DND-41 (cell line): Measurements from ENCODE around the gene MAP3K10.

Experiments used
- ATAC-seq: fragments of 200-7000 bp; cut with Tn5 transposase; 3 replicates; pipeline ENCODE4 v1.9.1; 2021; ENCODE audit warnings: low read depth; ENCODE audit not compliant: insufficient read depth
- DNase-seq: peaks from one replicate; pipeline ENCODE4 v3.0.0-alpha.2; 2020
- H2AFZ ChIP-seq: 2 replicates; pipeline ENCODE4 v1.6.0; 2012; ENCODE audit warnings: low read depth, low read length
- H3K27ac ChIP-seq: 2 replicates; pipeline ENCODE4 v1.5.1; 2012; ENCODE audit warnings: low read length, inconsistent platforms
- H3K27me3 ChIP-seq: fragments of 200-600 bp; sonication (generic); 2 replicates; pipeline ENCODE4 v1.6.0; 2012; ENCODE audit warnings: low read length, mild to moderate bottlenecking, inconsistent platforms; ENCODE audit not compliant: insufficient read depth, poor library complexity
- H3K36me3 ChIP-seq: 2 replicates; pipeline ENCODE4 v1.5.1; 2012; ENCODE audit warnings: low read length, inconsistent platforms; ENCODE audit not compliant: insufficient read depth
- H3K4me1 ChIP-seq: 2 replicates; pipeline ENCODE4 v1.5.1; 2012; ENCODE audit warnings: mild to moderate bottlenecking, low read length; ENCODE audit not compliant: insufficient read depth
- H3K4me2 ChIP-seq: 2 replicates; pipeline ENCODE4 v1.6.0; 2012; ENCODE audit warnings: mild to moderate bottlenecking, moderate library complexity, low read length, inconsistent platforms; ENCODE audit not compliant: insufficient read depth
- H3K4me3 ChIP-seq, 2 experiments: fragments of 200-600 bp in 1 of 2; shearing (Covaris generic) in 1 of 2; 2 replicates each; pipeline ENCODE4 v1.5.1; 2012 to 2016; ENCODE audit warnings: inconsistent platforms in 2 of 2, low read length in 2 of 2, mild to moderate bottlenecking in 2 of 2, low read depth in 1 of 2, moderate library complexity in 1 of 2
- H3K79me2 ChIP-seq: 2 replicates; pipeline ENCODE4 v1.6.0; 2012; ENCODE audit warnings: low read length, inconsistent platforms; ENCODE audit not compliant: insufficient read depth
- H3K9ac ChIP-seq: 2 replicates; pipeline ENCODE4 v1.6.0; 2012; ENCODE audit warnings: low read depth, mild to moderate bottlenecking, inconsistent platforms, low read length, moderate library complexity
- H3K9me3 ChIP-seq: 2 replicates; pipeline ENCODE4 v1.5.1; 2012; ENCODE audit warnings: low read length, moderate library complexity, mild to moderate bottlenecking, inconsistent platforms; ENCODE audit not compliant: insufficient read depth, severe bottlenecking
- H4K20me1 ChIP-seq: 2 replicates; pipeline ENCODE4 v1.6.0; 2012; ENCODE audit warnings: low read length; ENCODE audit not compliant: insufficient read depth
- CTCF ChIP-seq: IDR thresholded peaks from 2 replicates; pipeline ENCODE4 v1.5.1; 2012; ENCODE audit warnings: borderline replicate concordance, low read length, moderate library complexity, mild to moderate bottlenecking; ENCODE audit not compliant: poor library complexity, severe bottlenecking; ENCODE audit errors: extremely low read depth
- EZH2 ChIP-seq: IDR thresholded peaks from 3 replicates; pipeline ENCODE4 v1.6.1; 2012; ENCODE audit warnings: borderline replicate concordance, low read depth, mild to moderate bottlenecking, moderate library complexity, low read length, inconsistent platforms; ENCODE audit not compliant: severe bottlenecking

The MAP3K10 gene

GRCh38 chr19:40192758-40193586 lies 1.7 kb downstream of the MAP3K10 start:
- Histone ChIP-seq H3K27me3 (no peaks in the 10 kb centered on the region), H4K20me1 (no peaks in the 10 kb centered on the region; the same call in 1 of the 2 replicates), H3K36me3 (no peaks in the 10 kb centered on the region; the same call in 1 of the 2 replicates), H3K9me3 (no peaks in the 10 kb centered on the region), H3K4me2 (peak overlapping the region; percentile 71), H3K9ac (peak overlapping the region; percentile 85; the same call in 1 of the 2 replicates), H3K4me1 (peaks cover 26% of the 10 kb centered on the region), H2AFZ (no peak overlapping the region), H3K79me2 (peaks cover 8% of the 10 kb centered on the region), H3K4me3 (peak overlapping the region in 1 of 2 experiments; percentile 91; a peak in 2 of 4 replicates), H3K27ac (no peak overlapping the region)
- ATAC-seq (no peak), DNase-seq (no peak)
- no peak for TF ChIP-seq EZH2
- TF ChIP-seq CTCF, result no peak

GRCh38 chr19:40193587-40193849 lies 2.3 kb downstream of the MAP3K10 start:
- peak overlapping the region; percentile 71; the same call in 1 of the 2 replicates for H3K4me2 ChIP-seq
- H3K36me3 ChIP-seq, result peaks cover 3% of the 10 kb centered on the region; the same call in 1 of the 2 replicates
- H4K20me1 ChIP-seq, result no peaks in the 10 kb centered on the region; the same call in 1 of the 2 replicates
- H3K9me3 ChIP-seq, result no peaks in the 10 kb centered on the region
- no peak overlapping the region for H3K4me3 ChIP-seq
- peaks cover 8% of the 10 kb centered on the region for H3K79me2 ChIP-seq
- H3K9ac ChIP-seq, result no peak overlapping the region
- ATAC-seq (no peak), DNase-seq (no peak)
- H3K27me3 ChIP-seq, result no peaks in the 10 kb centered on the region
- H2AFZ ChIP-seq, result no peak overlapping the region
- H3K27ac ChIP-seq, result no peak overlapping the region
- TF ChIP-seq EZH2 (no peak), CTCF (no peak)
- peaks cover 26% of the 10 kb centered on the region for H3K4me1 ChIP-seq

GRCh38 chr19:40198272-40198990 lies 7.2 kb downstream of the MAP3K10 start:
- Histone ChIP-seq H3K36me3 (peaks cover 8% of the 10 kb centered on the region), H3K27me3 (no peaks in the 10 kb centered on the region), H2AFZ (no peak overlapping the region), H4K20me1 (no peaks in the 10 kb centered on the region; the same call in 1 of the 2 replicates), H3K4me3 (no peak overlapping the region), H3K4me2 (no peak overlapping the region), H3K9me3 (no peaks in the 10 kb centered on the region), H3K27ac (no peak overlapping the region), H3K9ac (no peak overlapping the region), H3K79me2 (no peaks in the 10 kb centered on the region), H3K4me1 (peaks cover 3% of the 10 kb centered on the region)
- ATAC-seq, result no peak
- no peak for DNase-seq
- TF ChIP-seq CTCF (no peak), EZH2 (no peak)
